ENCODE measurements around the gene KLF7. TPM values are rescaled to one million over a fixed set of nuclear protein-coding genes. Genes with fewer than 3 reads are reported as not detected.
A peak's percentile ranks its signal among the peaks of the same experiment; 100 is the strongest.

Gene KLF7
- total and polyA plus RNA-seq, 4 donors: 1.9 to 11.5 (median 4.5) TPM

DNA sequence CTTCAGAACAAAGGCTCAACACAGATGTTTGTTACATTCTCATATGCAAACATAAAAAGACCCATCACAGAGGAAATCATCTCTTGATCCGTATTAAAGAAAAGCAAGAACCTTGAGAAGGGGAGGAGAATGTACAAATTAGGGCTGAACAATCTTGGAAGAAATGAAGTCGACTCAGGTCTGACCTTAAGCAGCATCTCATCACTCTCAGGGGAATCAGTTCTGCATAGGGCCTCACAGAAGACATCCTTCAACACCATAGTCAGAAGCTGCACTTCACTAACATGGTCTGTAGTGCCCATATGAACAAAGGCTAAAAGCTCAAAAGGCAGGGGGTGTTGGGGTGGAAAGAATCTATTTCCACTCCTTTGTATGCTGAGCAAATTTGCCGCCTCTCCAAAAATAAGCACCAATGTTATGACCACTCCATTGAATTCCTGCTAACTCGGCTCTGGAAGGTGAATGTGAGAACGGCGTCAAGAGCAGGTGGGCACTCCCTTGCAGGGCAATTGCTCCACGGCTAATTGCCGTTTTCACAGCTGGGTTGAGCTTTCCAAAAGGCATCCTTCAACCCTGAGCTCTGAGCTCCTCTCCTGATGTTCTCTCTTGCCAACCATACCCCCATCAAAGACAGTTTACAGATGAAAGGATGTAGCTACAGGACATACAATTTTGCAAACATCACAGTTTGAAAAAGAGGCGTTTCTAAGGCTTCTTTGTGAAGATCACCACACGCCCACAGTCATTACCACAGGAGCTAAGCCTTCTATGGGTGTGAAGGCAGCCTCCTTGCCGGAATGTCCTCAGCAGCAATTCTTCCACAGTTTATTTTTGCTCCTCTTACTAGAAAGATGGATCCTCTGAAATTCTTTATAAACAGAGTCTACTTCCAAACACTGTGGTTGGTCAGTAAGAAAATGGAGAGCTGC is 10.0 kb downstream of the KLF7 start:
- DNase-seq (ENCODE audit: low spot score): no peak
- WGBS: 88% methylated on average over 11 of the region's 11 CpGs
- Histone ChIP-seq H3K9ac (ENCODE audit: low read depth in 1 of 2, low read length in 2 of 2) (no peak overlapping the region), H3K4me1 (ENCODE audit: control insufficient read depth in 4 of 4, insufficient read depth in 4 of 4, low read length in 3 of 4) (peaks cover 11 to 26% (median 19%) of the 10 kb centered on the region in 4 donors), H3K27ac (ENCODE audit: low read depth in 1 of 2, low read length in 2 of 2) (peak overlapping the region in 1 of 2 donors; percentile 32), H3K4me3 (ENCODE audit: low read depth in 1 of 3, low read length in 3 of 3) (no peak overlapping the region), H3K36me3 (ENCODE audit: control insufficient read depth in 4 of 4, insufficient read depth in 3 of 4, low read depth in 1 of 4, low read length in 3 of 4) (no peaks in the 10 kb centered on the region), H3K9me3 (ENCODE audit: control insufficient read depth in 4 of 4, low read length in 3 of 4) (no peaks in the 10 kb centered on the region), H3K27me3 (ENCODE audit: control insufficient read depth in 4 of 4, insufficient read depth in 4 of 4, low read length in 3 of 4) (no peaks in the 10 kb centered on the region)
- TF ChIP-seq, protein P1, sequence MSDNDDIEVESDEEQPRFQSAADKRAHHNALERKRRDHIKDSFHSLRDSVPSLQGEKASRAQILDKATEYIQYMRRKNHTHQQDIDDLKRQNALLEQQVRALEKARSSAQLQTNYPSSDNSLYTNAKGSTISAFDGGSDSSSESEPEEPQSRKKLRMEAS (IDR thresholded peaks at IDR 0.05): no peak
- TF ChIP-seq YY1 (IDR thresholded peaks at IDR 0.05) (no peak), GABPA (IDR thresholded peaks at IDR 0.05 in 1 of 2, conservative IDR thresholded peaks at IDR 0.05 in 1 of 2) (no peak), RAD21 (IDR thresholded peaks at IDR 0.05) (no peak), SP1 (IDR thresholded peaks at IDR 0.05) (no peak), RXRA (IDR thresholded peaks at IDR 0.05) (no peak), EGR1 (IDR thresholded peaks at IDR 0.05; ENCODE audit: low read depth in 2 of 2) (no peak), HNF4A (conservative IDR thresholded peaks at IDR 0.05) (no peak), JUND (IDR thresholded peaks at IDR 0.05) (no peak)
- TF ChIP-seq, protein P2, sequence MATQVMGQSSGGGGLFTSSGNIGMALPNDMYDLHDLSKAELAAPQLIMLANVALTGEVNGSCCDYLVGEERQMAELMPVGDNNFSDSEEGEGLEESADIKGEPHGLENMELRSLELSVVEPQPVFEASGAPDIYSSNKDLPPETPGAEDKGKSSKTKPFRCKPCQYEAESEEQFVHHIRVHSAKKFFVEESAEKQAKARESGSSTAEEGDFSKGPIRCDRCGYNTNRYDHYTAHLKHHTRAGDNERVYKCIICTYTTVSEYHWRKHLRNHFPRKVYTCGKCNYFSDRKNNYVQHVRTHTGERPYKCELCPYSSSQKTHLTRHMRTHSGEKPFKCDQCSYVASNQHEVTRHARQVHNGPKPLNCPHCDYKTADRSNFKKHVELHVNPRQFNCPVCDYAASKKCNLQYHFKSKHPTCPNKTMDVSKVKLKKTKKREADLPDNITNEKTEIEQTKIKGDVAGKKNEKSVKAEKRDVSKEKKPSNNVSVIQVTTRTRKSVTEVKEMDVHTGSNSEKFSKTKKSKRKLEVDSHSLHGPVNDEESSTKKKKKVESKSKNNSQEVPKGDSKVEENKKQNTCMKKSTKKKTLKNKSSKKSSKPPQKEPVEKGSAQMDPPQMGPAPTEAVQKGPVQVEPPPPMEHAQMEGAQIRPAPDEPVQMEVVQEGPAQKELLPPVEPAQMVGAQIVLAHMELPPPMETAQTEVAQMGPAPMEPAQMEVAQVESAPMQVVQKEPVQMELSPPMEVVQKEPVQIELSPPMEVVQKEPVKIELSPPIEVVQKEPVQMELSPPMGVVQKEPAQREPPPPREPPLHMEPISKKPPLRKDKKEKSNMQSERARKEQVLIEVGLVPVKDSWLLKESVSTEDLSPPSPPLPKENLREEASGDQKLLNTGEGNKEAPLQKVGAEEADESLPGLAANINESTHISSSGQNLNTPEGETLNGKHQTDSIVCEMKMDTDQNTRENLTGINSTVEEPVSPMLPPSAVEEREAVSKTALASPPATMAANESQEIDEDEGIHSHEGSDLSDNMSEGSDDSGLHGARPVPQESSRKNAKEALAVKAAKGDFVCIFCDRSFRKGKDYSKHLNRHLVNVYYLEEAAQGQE (IDR thresholded peaks at IDR 0.05): no peak
- TF ChIP-seq, protein P3, sequence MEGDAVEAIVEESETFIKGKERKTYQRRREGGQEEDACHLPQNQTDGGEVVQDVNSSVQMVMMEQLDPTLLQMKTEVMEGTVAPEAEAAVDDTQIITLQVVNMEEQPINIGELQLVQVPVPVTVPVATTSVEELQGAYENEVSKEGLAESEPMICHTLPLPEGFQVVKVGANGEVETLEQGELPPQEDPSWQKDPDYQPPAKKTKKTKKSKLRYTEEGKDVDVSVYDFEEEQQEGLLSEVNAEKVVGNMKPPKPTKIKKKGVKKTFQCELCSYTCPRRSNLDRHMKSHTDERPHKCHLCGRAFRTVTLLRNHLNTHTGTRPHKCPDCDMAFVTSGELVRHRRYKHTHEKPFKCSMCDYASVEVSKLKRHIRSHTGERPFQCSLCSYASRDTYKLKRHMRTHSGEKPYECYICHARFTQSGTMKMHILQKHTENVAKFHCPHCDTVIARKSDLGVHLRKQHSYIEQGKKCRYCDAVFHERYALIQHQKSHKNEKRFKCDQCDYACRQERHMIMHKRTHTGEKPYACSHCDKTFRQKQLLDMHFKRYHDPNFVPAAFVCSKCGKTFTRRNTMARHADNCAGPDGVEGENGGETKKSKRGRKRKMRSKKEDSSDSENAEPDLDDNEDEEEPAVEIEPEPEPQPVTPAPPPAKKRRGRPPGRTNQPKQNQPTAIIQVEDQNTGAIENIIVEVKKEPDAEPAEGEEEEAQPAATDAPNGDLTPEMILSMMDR (IDR thresholded peaks at IDR 0.05; ENCODE audit: low read depth, low read length, missing input control): no peak
- TF ChIP-seq, protein P4, sequence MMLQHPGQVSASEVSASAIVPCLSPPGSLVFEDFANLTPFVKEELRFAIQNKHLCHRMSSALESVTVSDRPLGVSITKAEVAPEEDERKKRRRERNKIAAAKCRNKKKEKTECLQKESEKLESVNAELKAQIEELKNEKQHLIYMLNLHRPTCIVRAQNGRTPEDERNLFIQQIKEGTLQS (IDR thresholded peaks at IDR 0.05): no peak

DNA sequence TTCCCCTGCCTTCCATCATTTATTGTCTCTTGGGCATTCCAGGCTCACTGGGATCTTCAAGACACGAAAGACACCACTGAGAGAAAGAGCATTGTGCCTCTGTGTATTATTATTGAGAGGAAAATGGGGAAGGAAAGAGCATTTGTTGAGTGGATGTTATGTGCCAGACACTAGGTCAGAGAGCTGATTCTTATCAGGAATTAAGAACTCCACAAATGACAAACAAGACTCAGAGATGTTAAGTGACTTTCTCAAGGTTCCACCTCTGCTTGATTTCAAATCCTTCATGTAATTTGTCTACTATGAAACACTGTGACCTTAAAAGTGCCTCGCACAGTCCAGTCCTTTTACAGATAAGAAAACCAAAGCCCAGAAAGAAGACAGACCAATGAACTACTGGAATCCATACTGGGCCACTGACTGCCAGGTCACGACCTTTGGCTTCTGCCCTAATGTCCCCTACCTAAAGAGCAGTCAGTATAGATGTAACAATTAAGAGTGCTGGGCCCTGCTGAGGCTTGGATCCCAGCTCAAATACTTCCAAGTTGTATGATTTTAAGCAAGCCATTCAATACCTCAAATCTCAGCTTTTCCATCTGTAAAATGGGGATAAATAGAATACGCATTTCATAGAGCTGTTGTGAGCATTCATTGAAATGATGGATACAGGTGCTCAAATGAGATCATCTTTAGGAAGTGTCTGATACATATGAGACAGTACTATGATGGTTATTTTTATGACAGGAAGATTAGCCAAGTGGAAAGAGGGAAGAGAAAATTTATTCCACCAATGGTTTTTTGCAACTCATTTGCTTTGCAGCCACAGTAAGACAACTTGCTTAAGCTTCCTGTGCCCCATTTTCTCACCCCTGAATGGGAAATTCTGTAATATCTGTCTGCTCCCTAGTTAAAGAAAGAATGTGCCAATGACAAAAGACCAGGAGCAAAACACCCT is 10.9 kb downstream of the KLF7 start:
- H3K36me3 ChIP-seq (ENCODE audit: control insufficient read depth in 4 of 4, insufficient read depth in 3 of 4, low read depth in 1 of 4, low read length in 3 of 4): no peaks in the 10 kb centered on the region
- no peak overlapping the region for H3K4me3 ChIP-seq (ENCODE audit: low read depth in 1 of 3, low read length in 3 of 3)
- H3K9me3 ChIP-seq (ENCODE audit: control insufficient read depth in 4 of 4, low read length in 3 of 4): no peaks in the 10 kb centered on the region
- no peak for DNase-seq (ENCODE audit: low spot score)
- H3K27me3 ChIP-seq (ENCODE audit: control insufficient read depth in 4 of 4, insufficient read depth in 4 of 4, low read length in 3 of 4): no peaks in the 10 kb centered on the region
- H3K4me1 ChIP-seq (ENCODE audit: control insufficient read depth in 4 of 4, insufficient read depth in 4 of 4, low read length in 3 of 4): peaks cover 11 to 26% (median 19%) of the 10 kb centered on the region in 4 donors
- 82% methylated on average over 4 of the region's 4 CpGs for WGBS
- no peak overlapping the region for H3K27ac ChIP-seq (ENCODE audit: low read depth in 1 of 2, low read length in 2 of 2)
- no peak overlapping the region for H3K9ac ChIP-seq (ENCODE audit: low read depth in 1 of 2, low read length in 2 of 2)
- TF ChIP-seq NR2F2 (IDR thresholded peaks at IDR 0.05) (peak; percentile 76), GABPA (IDR thresholded peaks at IDR 0.05 in 1 of 2, conservative IDR thresholded peaks at IDR 0.05 in 1 of 2) (no peak), FOXA2 (IDR thresholded peaks at IDR 0.05) (no peak), RXRA (IDR thresholded peaks at IDR 0.05) (peak in 1 of 2 donors; percentile 66)

All from liver (tissue), 9 donors.